ENCODE data around the gene NSMF.

- TF ChIP-seq CTCF (IDR thresholded peaks at IDR 0.05; ENCODE audit: low read length) (no peak), EZH2 (IDR thresholded peaks at IDR 0.05; ENCODE audit: borderline replicate concordance, low read length) (no peak)
Observed at GRCh38 chr9:137485343-137486140, 26.4 kb upstream of the NSMF start.
